Measurements from ENCODE around the gene ADGRL3.

Gene ADGRL3

DNA sequence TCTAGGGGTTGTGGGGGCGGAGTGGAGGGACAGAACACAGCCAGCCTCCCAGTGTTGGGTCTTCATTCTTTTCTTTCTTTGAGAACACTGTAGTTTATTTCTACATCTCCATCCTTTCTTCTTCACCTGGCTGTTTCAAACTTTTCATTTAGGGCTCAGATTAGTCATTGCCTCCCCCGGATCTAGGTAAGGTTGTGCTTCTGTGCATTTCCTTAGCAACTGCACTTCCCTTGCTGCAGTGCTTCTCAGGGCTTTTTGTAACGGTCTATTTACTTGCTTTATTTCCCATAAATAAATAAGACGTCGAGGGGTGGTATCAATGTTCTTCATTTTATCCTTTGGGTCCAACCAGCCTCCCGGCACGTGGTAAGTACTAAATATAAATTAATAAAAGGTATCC lies 31.3 kb downstream of the ADGRL3 start:
- no peak overlapping the region for H3K4me3 ChIP-seq (ENCODE audit: control insufficient read depth, low read depth, low read length)
- no peak for DNase-seq (ENCODE audit: low read depth)
- TF ChIP-seq, protein P1, sequence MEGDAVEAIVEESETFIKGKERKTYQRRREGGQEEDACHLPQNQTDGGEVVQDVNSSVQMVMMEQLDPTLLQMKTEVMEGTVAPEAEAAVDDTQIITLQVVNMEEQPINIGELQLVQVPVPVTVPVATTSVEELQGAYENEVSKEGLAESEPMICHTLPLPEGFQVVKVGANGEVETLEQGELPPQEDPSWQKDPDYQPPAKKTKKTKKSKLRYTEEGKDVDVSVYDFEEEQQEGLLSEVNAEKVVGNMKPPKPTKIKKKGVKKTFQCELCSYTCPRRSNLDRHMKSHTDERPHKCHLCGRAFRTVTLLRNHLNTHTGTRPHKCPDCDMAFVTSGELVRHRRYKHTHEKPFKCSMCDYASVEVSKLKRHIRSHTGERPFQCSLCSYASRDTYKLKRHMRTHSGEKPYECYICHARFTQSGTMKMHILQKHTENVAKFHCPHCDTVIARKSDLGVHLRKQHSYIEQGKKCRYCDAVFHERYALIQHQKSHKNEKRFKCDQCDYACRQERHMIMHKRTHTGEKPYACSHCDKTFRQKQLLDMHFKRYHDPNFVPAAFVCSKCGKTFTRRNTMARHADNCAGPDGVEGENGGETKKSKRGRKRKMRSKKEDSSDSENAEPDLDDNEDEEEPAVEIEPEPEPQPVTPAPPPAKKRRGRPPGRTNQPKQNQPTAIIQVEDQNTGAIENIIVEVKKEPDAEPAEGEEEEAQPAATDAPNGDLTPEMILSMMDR (conservative IDR thresholded peaks at IDR 0.05; ENCODE audit: control insufficient read depth, insufficient read depth, low read depth, low read length): no peak

GRCh38 chr4:61239250-61239649 lies 39.1 kb downstream of the ADGRL3 start:
- no peak for DNase-seq (ENCODE audit: low read depth)
- TF ChIP-seq, protein P1 (conservative IDR thresholded peaks at IDR 0.05; ENCODE audit: control insufficient read depth, insufficient read depth, low read depth, low read length): no peak
- H3K4me3 ChIP-seq (ENCODE audit: control insufficient read depth, low read depth, low read length): no peak overlapping the region

- TF ChIP-seq, protein P1 (conservative IDR thresholded peaks at IDR 0.05; ENCODE audit: control insufficient read depth, insufficient read depth, low read depth, low read length): no peak
- no peak overlapping the region for H3K4me3 ChIP-seq (ENCODE audit: control insufficient read depth, low read depth, low read length)
These were observed 43.8 kb downstream of the ADGRL3 start for GRCh38 chr4:61243962-61244361.

DNA sequence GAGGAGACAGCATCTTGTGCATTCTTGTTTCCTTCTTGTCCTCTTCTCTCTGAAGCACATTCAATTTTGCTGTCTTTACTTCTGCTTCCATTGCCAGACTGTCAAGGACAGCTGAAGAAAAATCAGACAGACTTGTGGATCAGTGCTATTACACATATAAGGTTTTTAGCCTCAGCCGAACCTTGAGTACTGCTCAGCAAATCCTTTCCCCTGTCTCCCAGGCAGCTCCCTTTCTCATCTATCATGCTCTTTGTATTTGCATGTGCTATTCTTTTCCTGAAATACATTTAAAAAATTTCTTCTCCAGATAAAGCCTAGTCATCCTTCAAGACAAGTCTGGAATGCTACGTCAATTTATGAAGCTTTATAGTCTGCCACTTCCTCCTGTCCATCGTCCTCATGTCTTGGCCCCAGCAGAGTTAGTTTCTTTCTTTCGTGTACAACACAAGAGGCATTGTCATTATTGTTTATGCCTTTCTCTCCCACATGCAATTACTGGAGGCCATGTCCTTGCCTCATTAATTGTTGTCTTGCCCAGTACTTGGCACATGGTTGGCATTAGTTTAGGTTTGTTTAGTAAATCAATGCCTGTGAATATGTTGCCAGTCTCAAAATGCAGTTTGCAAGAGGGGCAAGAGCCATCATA lies 45.1 kb downstream of the ADGRL3 start:
- DNase-seq (ENCODE audit: low read depth): no peak
- H3K4me3 ChIP-seq (ENCODE audit: control insufficient read depth, low read depth, low read length): no peak overlapping the region
- TF ChIP-seq, protein P1 (conservative IDR thresholded peaks at IDR 0.05; ENCODE audit: control insufficient read depth, insufficient read depth, low read depth, low read length): no peak

More at GRCh38 chr4:61243962-61244361, 43.8 kb downstream of the ADGRL3 start:
- DNase-seq (ENCODE audit: low read depth): no peak

DNA sequence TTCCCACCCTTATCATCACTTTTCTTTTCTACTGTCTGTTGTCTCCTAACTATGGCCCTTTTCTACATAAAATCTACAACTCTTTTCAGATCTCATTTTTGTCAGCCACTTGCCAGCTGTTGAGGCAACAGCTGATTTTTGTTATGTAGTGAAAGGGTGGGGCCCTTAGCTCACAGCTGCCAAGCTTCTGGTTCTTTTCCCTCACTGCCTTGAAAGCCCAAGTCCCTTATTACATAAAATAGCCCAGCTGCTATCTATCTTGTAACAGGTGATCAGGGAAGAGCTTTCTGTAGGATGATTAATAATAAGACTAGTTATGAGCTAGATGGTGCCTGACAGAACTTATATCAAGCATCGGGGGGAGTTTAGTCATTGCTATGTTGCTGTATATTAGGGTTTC lies 45.9 kb downstream of the ADGRL3 start:
- no peak for DNase-seq (ENCODE audit: low read depth)
- no peak overlapping the region for H3K4me3 ChIP-seq (ENCODE audit: control insufficient read depth, low read depth, low read length)
- TF ChIP-seq, protein P1 (conservative IDR thresholded peaks at IDR 0.05; ENCODE audit: control insufficient read depth, insufficient read depth, low read depth, low read length): no peak

GRCh38 chr4:61248705-61249104 lies 48.6 kb downstream of the ADGRL3 start:
- TF ChIP-seq, protein P1 (conservative IDR thresholded peaks at IDR 0.05; ENCODE audit: control insufficient read depth, insufficient read depth, low read depth, low read length): no peak
- no peak for DNase-seq (ENCODE audit: low read depth)
- no peak overlapping the region for H3K4me3 ChIP-seq (ENCODE audit: control insufficient read depth, low read depth, low read length)

- TF ChIP-seq, protein P1 (conservative IDR thresholded peaks at IDR 0.05; ENCODE audit: control insufficient read depth, insufficient read depth, low read depth, low read length): no peak
- no peak for DNase-seq (ENCODE audit: low read depth)
- no peak overlapping the region for H3K4me3 ChIP-seq (ENCODE audit: control insufficient read depth, low read depth, low read length)
These were observed 51.0 kb downstream of the ADGRL3 start for GRCh38 chr4:61251129-61251528.
